IPS-NIHi7 (cell line): ENCODE results near the gene ERVK3-1.
A peak's percentile ranks its signal among the peaks of the same experiment; 100 is the strongest.
"Not testable (repeated sequence)": the region's sequence is repeated elsewhere in the genome, so short reads cannot be mapped to it uniquely, and the experiment has no call there.

ENCODE experiments used
- DNase-seq: peaks from one replicate; pipeline ENCODE4 v3.0.0; 2012; ENCODE audit warnings: mixed read lengths; ENCODE audit errors: extremely low spot score

Gene ERVK3-1

GRCh38 chr19:58305065-58305931 lies at the start of gene ERVK3-1:
Gene ERVK3-1, plus strand, starts transcription at chr19:58305377. Its CDS starts 6,792 bp downstream, at chr19:58312169.
- DNase-seq: peak; percentile 98

GRCh38 chr19:58258259-58258658 lies 46.9 kb upstream of the ERVK3-1 start:
- DNase-seq: not testable (repeated sequence)

GRCh38 chr19:58261600-58261967 lies 43.6 kb upstream of the ERVK3-1 start:
- DNase-seq: no peak

GRCh38 chr19:58261968-58262921 lies 42.9 kb upstream of the ERVK3-1 start:
- no peak for DNase-seq

GRCh38 chr19:58262922-58263296 lies 42.3 kb upstream of the ERVK3-1 start:
- no peak for DNase-seq

GRCh38 chr19:58265100-58265499 lies 40.1 kb upstream of the ERVK3-1 start:
- no peak for DNase-seq

- no peak for DNase-seq
These were observed 36.8 kb upstream of the ERVK3-1 start for GRCh38 chr19:58268344-58268743.

GRCh38 chr19:58274771-58275201 lies 30.4 kb upstream of the ERVK3-1 start:
- no peak for DNase-seq

- no peak for DNase-seq
These were observed 29.6 kb upstream of the ERVK3-1 start for GRCh38 chr19:58275564-58275963.

- no peak for DNase-seq
These were observed 28.0 kb upstream of the ERVK3-1 start for GRCh38 chr19:58277197-58277596.

- no peak for DNase-seq
These were observed 27.2 kb upstream of the ERVK3-1 start for GRCh38 chr19:58277748-58278540.

- DNase-seq: peak; percentile 100
These were observed 26.6 kb upstream of the ERVK3-1 start, which contains the start of gene ZNF8 for GRCh38 chr19:58278541-58279041. Gene ZNF8, plus strand, starts transcription at chr19:58278955. Its CDS starts 127 bp downstream, at chr19:58279082.

- peak; percentile 93 for DNase-seq
These were observed 25.9 kb upstream of the ERVK3-1 start for GRCh38 chr19:58279042-58279924.

GRCh38 chr19:58279925-58280316 lies 25.3 kb upstream of the ERVK3-1 start:
- DNase-seq: no peak

GRCh38 chr19:58284199-58284598 lies 21.0 kb upstream of the ERVK3-1 start:
- DNase-seq: no peak

- no peak for DNase-seq
These were observed 13.2 kb upstream of the ERVK3-1 start for GRCh38 chr19:58291943-58292342.

GRCh38 chr19:58294743-58295374 lies 10.3 kb upstream of the ERVK3-1 start:
- DNase-seq: no peak

GRCh38 chr19:58296104-58296503 lies 9.1 kb upstream of the ERVK3-1 start:
- no peak for DNase-seq

- no peak for DNase-seq
These were observed 4.6 kb upstream of the ERVK3-1 start for GRCh38 chr19:58300620-58301019.

- no peak for DNase-seq
These were observed 922 bp upstream of the ERVK3-1 start for GRCh38 chr19:58304255-58304654.
